Retinal pigment epithelial cell (primary cell): ENCODE data around the gene THSD7B.
A peak's percentile ranks its signal among the peaks of the same experiment; 100 is the strongest.
"Not testable (repeated sequence)": the region's sequence is repeated elsewhere in the genome, so short reads cannot be mapped to it uniquely, and the experiment has no call there.

Source experiments
- DNase-seq: peaks from one replicate; pipeline ENCODE4 v3.0.0-alpha.2; 2010; ENCODE audit warnings: low read depth
- H3K4me3 ChIP-seq: 2 replicates; pipeline ENCODE4 v1.5.1; 2011; ENCODE audit warnings: mild to moderate bottlenecking, low read length, control low read depth, moderate library complexity
- CTCF ChIP-seq: conservative IDR thresholded peaks from 2 replicates; pipeline ENCODE4 v1.5.1; 2011; ENCODE audit warnings: low read depth, low read length, control low read depth, inconsistent platforms

The THSD7B gene

GRCh38 chr2:137689549-137689948, 924.2 kb downstream of the THSD7B start:
- no peak overlapping the region for H3K4me3 ChIP-seq
- DNase-seq: peak; percentile 19
- TF ChIP-seq CTCF: no peak

DNA sequence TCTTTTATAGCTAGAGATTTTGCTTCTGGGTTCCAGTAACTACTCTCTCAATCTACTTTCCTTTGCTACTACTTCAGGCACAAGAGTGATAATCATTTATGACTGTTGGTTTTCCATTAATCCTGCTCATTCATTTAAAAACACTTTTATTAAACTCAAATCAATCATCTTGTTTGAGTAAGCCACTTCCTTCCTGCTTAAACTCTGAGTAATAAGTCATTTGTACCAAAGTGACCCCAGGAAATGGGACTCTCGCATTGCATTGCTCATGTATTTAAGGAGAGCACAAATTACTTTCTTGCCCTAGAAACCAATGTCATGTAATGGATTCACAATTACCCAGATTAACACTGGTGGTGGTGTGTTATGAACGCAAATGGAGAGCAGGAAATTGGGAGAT, 928.2 kb downstream of the THSD7B start:
- DNase-seq: peak; percentile 59

DNA sequence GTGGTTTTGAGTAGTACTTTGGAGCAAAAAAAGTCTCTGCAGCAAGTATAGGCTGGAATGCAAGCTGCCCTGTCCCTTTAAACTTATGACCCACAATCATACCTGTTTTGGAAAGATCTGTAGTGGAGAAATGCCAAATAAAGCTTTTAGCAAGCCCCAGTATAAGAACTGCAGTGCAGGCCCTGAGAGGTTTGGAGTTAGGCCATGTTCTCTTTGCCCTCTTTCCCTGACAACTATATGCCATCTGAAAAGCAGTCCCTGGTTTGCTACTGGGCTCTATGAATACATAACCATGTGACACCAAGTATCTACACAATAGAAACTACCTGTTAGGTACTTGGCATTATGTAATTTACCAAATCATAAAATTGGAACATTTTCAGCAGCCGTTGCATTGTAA, 931.6 kb downstream of the THSD7B start:
- TF ChIP-seq CTCF: no peak
- no peak overlapping the region for H3K4me3 ChIP-seq
- no peak for DNase-seq

More for the DNA sequence above, 928.2 kb downstream of the THSD7B start:
- no peak for TF ChIP-seq CTCF
- no peak overlapping the region for H3K4me3 ChIP-seq

DNA sequence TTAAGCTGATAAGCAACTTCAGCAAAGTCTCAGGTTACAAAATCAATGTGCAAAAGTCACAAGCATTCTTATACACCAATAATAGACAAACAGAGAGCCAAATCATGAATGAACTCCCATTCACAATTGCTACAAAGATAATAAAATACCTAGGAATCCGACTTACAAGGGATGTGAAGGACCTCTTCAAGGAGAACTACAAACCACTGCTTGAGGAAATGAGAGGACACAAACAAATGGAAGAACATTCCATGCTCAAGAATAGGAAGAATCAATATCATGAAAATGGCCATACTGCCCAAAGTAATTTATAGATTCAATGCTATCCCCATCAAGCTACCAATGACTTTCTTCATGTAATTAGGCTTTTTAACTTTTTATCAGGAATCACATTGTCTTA, 934.9 kb downstream of the THSD7B start:
- not testable (repeated sequence) for H3K4me3 ChIP-seq, DNase-seq

GRCh38 chr2:137700681-137701080, 935.3 kb downstream of the THSD7B start:
- H3K4me3 ChIP-seq: no peak overlapping the region
- peak; percentile 64 for DNase-seq
- no peak for TF ChIP-seq CTCF

DNA sequence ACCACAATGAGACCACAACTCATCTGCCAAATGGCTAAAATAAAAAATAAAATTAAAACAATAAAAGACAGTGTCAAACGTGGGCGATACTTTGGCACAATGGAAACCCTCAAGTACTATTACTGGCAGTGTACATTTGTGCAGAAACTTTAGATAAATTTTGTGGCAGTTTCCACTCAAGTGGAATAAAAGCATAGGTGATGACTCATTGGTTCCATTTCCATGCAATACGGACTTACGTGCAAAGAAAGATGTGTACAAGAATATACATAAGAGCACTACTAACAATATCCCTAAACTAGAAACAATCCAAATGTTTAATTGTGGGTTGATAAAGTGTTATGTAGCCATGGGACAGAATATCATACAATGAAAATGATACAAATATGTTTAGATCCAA, 940.0 kb downstream of the THSD7B start:
- H3K4me3 ChIP-seq: no peak overlapping the region
- peak; percentile 45 for DNase-seq
- TF ChIP-seq CTCF: no peak

DNA sequence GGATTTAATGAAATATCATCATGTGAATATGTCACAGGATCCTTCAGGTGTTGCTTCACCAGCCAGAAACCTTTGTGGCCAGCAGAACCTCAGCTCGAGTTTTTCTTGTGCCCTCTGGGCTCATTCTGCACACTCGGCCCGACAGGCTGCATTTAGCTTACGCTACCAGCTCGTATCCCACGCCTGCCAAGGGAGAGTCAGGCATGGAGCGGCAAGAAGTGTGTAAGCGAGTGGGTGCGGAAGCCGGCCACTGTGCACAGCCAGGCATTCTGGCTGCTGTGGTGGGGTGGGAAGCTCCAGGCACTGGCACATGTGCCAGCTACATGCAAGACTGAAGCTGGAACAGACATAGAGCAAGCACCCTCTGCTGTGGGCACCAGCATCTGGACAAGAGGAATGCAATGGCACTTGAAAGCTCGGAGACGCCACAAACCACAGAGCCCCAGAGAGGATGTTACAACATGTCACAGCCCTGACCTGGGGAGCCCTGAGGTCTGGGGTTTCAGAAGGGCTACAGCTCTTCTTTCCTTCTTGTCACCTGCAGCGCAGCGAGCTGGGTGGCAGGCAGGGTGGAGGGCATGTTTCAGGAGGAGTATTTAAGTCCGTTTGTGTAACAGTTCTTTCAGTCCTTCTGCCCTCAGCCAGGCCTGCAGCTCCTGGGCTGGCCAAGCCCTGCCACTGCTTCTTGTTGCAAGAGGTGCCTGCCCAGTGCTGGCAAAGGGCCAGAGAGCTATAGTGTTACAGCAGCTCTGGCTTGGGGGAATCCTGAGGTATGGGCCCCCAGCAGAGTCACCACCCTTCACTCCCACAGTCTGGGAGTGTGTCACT, 941.7 kb downstream of the THSD7B start:
- no peak for TF ChIP-seq CTCF
- DNase-seq: no peak
- no peak overlapping the region for H3K4me3 ChIP-seq

DNA sequence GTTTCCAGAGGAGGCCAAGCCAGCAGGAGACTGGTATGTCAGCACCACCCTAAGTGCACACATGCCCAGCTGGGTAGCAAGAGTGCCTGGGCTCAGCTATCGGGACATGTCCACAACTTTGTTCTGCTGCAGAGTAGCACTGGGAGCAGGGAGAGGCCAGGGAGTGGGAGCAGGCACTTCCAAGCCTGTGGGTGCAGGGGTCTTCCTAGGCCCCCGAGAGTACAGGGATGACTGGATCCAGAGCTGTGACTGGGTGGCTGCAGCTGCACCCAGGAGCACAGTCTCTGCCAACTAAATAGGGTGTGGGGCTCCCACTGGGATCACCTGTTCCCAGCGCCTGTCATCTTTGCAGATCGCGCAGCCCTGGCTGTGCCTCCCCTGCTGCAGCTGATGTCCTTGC, 943.0 kb downstream of the THSD7B start:
- no peak overlapping the region for H3K4me3 ChIP-seq
- TF ChIP-seq CTCF: no peak

More for the DNA sequence above, 943.0 kb downstream of the THSD7B start:
- no peak for DNase-seq
